GM19238 (cell line): ENCODE measurements around the gene GTF2A2.

Experiments used
- DNase-seq: peaks from one replicate; pipeline ENCODE4 v3.0.0; 2011; ENCODE audit warnings: low spot score; ENCODE audit not compliant: insufficient read length

GTF2A2 gene

GRCh38 chr15:59609730-59610712 lies 47.3 kb downstream of the GTF2A2 start:
- no peak for DNase-seq

GRCh38 chr15:59605994-59606393 lies 51.3 kb downstream of the GTF2A2 start:
- DNase-seq, result no peak

GRCh38 chr15:59598461-59598860 lies 58.9 kb downstream of the GTF2A2 start:
- DNase-seq, result no peak

GRCh38 chr15:59596640-59597039 lies 60.7 kb downstream of the GTF2A2 start:
- no peak for DNase-seq

- DNase-seq, result no peak
These were observed 61.8 kb downstream of the GTF2A2 start for GRCh38 chr15:59595434-59595915.

GRCh38 chr15:59594991-59595390 lies 62.3 kb downstream of the GTF2A2 start:
- DNase-seq, result no peak

- DNase-seq, result no peak
These were observed 62.8 kb downstream of the GTF2A2 start for GRCh38 chr15:59594493-59594942.

GRCh38 chr15:59591356-59591755 lies 66.0 kb downstream of the GTF2A2 start:
- no peak for DNase-seq

GRCh38 chr15:59590027-59590426 lies 67.3 kb downstream of the GTF2A2 start:
- DNase-seq, result no peak
